WTC11 (cell line): Measurements from ENCODE around the gene ARHGEF10L.

Experiments used
- ETV6 ChIP-seq: sonication (generic); formaldehyde crosslinking; IDR thresholded peaks from 2 replicates; pipeline ENCODE4 v1.8.1; 2022; ENCODE audit warnings: mild to moderate bottlenecking, missing genetic modification reagents
- NR3C1 ChIP-seq: sonication (generic); formaldehyde crosslinking; conservative IDR thresholded peaks from 2 replicates; pipeline ENCODE4 v1.8.1; 2023; ENCODE audit warnings: low read depth, mild to moderate bottlenecking, missing genetic modification reagents
- SP1 ChIP-seq: sonication (generic); formaldehyde crosslinking; conservative IDR thresholded peaks from 2 replicates; pipeline ENCODE4 v1.8.1; 2022; ENCODE audit warnings: missing genetic modification reagents
- STAT6 ChIP-seq: sonication (generic); formaldehyde crosslinking; conservative IDR thresholded peaks from 2 replicates; pipeline ENCODE4 v1.8.1; 2023; ENCODE audit warnings: mild to moderate bottlenecking, low read depth, missing genetic modification reagents, moderate library complexity
- TF ChIP-seq, protein P1 (sequence below): fragments of 200-600 bp; IDR thresholded peaks from 2 replicates; pipeline ENCODE4 v1.8.0; 2022; ENCODE audit warnings: antibody characterized with exemption
- TF ChIP-seq, protein P2 (sequence below): sonication (generic); formaldehyde crosslinking; IDR thresholded peaks from 2 replicates; pipeline ENCODE4 v1.8.1; 2023; ENCODE audit warnings: mild to moderate bottlenecking, missing genetic modification reagents, moderate library complexity
- TF ChIP-seq, protein P3 (sequence below): sonication (generic); formaldehyde crosslinking; IDR thresholded peaks from 2 replicates; pipeline ENCODE4 v1.8.1; 2023; ENCODE audit warnings: mild to moderate bottlenecking, missing genetic modification reagents

DNA sequence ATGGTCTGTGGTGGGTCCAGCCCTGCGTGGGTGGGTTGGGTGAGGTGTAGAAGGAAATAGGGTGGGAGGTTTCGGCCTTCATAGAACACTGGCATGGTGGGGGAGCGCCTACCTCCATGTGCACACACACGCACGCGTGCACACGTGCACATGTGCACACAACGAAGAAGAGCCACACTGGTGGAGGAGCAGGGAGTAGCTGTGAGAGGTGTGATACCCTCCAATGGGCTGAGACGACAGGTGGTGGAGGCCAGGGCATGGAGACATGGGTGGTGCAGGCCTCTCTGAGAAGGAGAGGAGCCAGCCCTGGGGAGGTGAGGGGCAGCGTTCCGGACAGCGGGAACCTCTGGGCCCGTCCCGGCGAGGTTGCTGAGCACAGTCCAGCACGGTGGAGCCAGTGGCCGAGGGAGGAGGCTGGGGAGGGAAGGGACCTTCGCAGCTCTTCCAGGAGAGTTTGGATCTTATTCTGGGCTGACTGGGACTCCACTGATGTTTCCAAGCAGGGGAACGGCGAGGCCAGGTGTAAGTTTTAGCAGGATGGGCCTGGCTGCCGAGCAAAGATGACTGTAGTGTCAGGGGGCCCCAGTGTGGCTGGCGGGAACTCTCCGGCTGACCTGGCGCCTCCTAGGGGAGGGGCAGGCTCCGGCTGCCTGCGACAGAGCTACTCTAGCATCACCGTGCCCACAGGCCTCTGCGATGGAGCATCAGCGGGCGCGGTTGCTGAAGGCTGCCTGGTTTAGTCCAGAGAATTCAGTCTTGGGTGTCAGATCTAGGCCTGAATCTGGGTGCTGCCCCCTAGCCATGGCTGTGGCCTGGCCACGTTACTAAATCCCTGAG lies 107.2 kb downstream of the ARHGEF10L start:
- TF ChIP-seq, protein P1, sequence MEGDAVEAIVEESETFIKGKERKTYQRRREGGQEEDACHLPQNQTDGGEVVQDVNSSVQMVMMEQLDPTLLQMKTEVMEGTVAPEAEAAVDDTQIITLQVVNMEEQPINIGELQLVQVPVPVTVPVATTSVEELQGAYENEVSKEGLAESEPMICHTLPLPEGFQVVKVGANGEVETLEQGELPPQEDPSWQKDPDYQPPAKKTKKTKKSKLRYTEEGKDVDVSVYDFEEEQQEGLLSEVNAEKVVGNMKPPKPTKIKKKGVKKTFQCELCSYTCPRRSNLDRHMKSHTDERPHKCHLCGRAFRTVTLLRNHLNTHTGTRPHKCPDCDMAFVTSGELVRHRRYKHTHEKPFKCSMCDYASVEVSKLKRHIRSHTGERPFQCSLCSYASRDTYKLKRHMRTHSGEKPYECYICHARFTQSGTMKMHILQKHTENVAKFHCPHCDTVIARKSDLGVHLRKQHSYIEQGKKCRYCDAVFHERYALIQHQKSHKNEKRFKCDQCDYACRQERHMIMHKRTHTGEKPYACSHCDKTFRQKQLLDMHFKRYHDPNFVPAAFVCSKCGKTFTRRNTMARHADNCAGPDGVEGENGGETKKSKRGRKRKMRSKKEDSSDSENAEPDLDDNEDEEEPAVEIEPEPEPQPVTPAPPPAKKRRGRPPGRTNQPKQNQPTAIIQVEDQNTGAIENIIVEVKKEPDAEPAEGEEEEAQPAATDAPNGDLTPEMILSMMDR: no peak
- TF ChIP-seq, protein P2, sequence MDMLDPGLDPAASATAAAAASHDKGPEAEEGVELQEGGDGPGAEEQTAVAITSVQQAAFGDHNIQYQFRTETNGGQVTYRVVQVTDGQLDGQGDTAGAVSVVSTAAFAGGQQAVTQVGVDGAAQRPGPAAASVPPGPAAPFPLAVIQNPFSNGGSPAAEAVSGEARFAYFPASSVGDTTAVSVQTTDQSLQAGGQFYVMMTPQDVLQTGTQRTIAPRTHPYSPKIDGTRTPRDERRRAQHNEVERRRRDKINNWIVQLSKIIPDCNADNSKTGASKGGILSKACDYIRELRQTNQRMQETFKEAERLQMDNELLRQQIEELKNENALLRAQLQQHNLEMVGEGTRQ (CRISPR knock-in tag): no peak
- TF ChIP-seq STAT6 (CRISPR knock-in tag) (no peak), ETV6 (CRISPR knock-in tag) (no peak), NR3C1 (CRISPR knock-in tag) (no peak), SP1 (CRISPR knock-in tag) (no peak)
- TF ChIP-seq, protein P3, sequence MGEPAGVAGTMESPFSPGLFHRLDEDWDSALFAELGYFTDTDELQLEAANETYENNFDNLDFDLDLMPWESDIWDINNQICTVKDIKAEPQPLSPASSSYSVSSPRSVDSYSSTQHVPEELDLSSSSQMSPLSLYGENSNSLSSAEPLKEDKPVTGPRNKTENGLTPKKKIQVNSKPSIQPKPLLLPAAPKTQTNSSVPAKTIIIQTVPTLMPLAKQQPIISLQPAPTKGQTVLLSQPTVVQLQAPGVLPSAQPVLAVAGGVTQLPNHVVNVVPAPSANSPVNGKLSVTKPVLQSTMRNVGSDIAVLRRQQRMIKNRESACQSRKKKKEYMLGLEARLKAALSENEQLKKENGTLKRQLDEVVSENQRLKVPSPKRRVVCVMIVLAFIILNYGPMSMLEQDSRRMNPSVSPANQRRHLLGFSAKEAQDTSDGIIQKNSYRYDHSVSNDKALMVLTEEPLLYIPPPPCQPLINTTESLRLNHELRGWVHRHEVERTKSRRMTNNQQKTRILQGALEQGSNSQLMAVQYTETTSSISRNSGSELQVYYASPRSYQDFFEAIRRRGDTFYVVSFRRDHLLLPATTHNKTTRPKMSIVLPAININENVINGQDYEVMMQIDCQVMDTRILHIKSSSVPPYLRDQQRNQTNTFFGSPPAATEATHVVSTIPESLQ (CRISPR knock-in tag): no peak
